Metanephros (tissue), 1 donor: ENCODE measurements around the gene RAB22A. TPM values are rescaled to one million over a fixed set of nuclear protein-coding genes. Genes with fewer than 3 reads are reported as not detected.

Experiments
- total RNA-seq: library from RNA; depleted of rRNA; stranded (reverse); fragments of >200 nt; gene quantifications from one replicate; pipeline ENCODE4 v1.2.3, GENCODE V29; 2014

RAB22A gene
- total RNA-seq = 20.4 TPM

DNA sequence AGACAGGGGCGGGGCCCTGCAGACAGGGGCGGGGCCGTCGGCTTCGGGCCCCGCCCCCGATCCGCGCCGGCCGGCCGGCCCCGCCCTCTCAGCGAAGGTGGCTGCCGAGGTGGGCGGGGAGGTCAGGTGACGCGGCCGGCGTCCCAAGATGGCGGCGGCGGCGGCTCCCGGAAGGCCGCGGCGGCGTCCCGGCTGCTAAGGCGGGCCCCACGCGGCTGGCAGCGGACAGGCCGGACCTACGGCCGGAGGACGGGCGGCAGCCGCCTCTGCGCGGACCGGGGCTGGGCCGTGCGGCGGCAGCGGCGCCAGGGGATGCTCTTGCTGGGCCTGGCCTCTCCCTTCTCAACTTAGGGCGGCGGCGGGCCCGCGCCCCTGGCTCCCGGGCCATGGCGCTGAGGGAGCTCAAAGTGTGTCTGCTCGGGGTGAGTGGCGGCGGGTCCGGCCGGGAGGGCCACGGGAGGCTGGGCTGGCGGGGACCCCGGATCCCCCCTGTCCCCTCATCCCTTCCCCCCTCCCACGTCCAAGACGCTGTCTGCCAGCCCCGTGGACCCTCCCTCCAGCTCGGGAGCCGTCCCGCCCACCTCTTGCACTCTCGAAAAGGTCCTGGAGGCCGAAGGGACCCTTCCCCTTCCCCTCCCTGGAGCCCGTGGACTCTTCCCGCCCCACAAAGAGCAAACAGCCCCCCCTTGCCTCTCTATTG is at the start of gene RAB22A:
Gene RAB22A, plus strand, starts transcription at position 125 of the 700 bp plus-strand sequence. Its CDS starts 262 bp downstream, at position 387.

DNA sequence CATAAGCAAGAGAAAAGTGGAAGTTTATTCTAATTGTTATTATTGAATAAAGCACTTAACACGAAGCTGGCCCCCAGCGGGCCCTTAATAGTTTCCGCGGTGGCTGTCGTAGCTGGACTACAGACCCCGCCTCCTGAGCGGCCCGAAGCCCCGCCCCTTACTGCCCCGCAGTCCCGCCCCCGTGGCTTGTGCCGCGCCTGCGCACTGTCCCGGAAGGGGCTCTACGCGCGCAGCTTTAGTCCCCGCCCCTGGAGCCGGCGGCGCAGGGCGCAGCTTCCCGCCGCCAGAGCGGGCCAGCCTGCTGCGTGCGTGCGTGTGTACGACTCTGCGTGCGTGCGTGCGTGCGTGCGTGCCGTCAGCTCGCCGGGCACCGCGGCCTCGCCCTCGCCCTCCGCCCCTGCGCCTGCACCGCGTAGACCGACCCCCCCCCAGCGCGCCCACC is 79.4 kb downstream of the RAB22A start, which contains the start of gene VAPB:
Gene VAPB, plus strand, starts transcription at position 348 of the 442 bp plus-strand sequence. CDS start 231 bp downstream, outside the sequence.

Other genes with a start within 250 kb of the RAB22A start
- gene ANKRD60, start 81.1 kb upstream of the RAB22A start, total RNA-seq = not detected
- 26.2 TPM for gene VAPB, start 79.5 kb downstream of the RAB22A start, total RNA-seq
- 11.4 TPM for gene APCDD1L, start 205.7 kb downstream of the RAB22A start, total RNA-seq